GM19239 (cell line): ENCODE data around the gene ARHGEF37.
"Not testable (repeated sequence)": the region's sequence is repeated elsewhere in the genome, so short reads cannot be mapped to it uniquely, and the experiment has no call there.

Experiments
- DNase-seq: peaks from one replicate; pipeline ENCODE4 v3.0.0; 2011; ENCODE audit warnings: low spot score; ENCODE audit not compliant: insufficient read length
- FAIRE-seq: peaks from 2 replicates; lab custom pipeline; 2011; peaks lifted over from hg19 to GRCh38; lab: Jason Lieb, UNC

The ARHGEF37 gene

DNA sequence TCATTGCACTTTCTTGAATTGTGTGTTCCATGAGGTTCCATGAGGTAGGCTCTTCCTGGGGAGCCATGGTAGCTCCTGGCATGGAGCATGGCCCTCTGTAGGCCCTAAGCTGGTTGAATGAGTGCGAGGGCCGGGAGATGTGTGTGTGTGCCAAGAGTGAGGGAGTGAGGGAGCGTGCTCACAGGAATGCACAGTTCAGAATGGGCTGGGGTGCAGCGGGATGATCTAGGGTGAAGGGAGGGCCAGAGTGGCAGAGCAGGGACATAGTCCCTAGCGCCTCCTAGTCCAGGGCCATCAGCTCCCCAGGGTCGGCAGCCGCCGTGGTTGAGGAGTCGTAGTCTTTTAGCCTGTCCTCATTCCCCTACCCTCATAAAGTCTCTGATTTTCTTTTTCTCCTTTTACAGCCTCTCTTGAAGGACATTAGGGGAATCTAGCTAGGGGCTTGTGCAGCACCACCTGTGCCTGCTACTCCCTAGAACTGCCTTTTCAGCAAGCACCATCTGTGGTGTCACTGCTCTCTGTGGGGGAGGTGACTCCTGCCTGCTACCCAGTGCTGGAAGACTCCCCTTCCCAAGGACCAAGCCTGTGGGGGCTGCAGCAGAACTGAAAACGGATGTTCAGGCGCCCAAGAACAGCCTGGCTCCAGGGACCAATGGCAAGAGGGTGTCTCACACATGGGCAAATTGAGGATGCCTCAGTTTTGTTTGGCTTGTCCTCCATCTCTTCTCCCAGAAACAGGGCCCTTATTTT is 83.5 kb downstream of the ARHGEF37 start:
- FAIRE-seq, result no peak

DNA sequence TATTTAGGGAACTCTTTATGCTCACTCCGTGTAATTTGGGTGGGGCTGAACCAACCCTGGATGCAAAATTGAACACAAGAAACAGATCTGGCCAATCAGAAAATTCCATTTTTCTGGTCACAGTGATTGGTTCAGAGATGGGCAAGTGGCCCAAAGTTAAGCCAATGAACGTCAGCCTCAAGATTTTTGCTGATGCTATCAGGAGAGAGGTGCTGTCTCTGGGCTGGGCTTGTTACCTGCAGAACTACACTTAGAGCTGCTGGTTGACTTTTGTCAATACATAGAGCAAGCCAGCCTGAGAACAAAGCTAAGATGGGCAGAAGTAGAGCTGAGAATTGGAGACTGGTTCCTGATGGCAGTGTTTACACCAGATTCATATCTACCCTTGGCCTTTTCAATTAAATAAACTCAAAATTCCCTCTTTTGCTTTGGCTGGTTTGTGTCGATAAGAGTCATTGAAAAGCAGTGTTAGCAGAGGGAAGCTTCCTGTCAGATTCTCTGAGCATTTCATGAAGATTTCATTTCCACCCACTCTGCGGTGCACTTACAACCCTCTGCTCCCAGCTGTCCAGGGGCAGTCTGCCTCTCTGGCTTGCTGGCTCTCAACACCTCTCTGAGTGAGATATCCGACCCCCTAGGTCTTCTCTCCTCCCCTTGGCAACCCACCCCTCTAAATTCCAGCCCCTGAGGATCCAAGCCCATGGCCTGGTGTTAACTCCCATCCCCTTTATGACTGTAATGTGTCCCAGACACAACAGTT is 84.3 kb downstream of the ARHGEF37 start:
- no peak for DNase-seq
- no peak for FAIRE-seq

More for the DNA sequence above, 83.5 kb downstream of the ARHGEF37 start:
- DNase-seq, result no peak

DNA sequence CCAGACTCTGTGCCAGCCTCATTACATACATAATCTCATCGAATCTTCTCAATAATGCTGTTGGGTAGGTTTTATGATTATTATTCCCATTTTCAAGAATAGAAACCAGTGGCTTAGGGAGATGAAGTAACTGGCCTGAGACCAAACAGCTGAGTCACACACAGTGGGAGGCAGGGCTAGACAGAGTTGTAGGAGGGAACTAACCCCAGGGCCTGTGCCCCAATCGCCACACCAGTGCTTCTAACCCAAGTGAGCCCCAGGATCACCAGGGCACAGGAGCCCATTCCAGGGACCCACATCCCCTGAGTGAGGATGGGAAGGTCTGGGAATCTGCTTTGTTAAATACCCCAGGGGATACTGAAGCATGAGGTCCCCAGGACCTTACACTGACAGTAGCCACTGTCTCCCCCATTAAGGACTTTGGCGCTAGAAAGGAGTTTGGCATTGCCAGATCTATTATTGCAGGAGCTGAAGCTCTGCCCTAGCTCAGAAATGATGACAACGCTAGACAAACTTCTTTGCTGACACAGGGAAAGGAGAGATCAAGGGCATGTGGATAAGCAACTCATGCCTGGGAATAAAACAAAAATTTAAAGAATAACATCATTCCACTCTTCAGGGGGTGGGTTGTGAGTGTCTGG is 85.0 kb downstream of the ARHGEF37 start:
- FAIRE-seq, result no peak
- no peak for DNase-seq

DNA sequence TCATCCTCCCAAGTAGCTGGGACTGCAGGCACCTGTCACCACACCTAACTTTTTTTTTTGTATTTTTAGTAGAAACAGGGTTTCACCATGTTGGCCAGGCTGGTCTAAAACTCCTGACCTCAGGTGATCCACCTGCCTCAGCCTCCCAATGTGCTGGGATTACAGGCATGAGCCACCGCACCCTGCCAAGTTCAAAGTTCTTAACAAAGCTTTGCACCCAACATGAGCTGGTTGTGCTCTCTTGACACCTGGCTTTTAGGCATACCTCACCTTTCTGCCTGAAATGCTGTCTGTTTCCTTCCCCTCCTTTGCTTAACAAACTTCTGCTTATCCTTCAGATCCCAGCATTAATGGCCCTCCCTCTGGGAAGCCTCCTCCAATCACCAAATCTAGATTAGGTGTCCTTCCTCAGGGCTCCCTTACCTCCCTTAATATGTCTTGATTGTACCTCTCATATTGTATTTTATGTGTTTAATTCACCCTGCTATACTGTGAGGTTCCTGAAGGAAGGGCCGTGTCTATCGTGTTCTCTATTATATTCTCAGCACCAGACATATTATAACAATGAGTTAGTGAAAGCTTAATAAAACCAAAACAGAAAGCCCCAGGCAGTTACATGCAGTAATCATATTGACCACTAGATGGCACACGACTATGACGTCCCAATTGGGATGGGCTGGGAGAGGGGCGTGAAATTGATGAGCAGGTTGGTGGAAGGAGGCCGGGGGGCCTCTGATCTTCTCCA is 86.0 kb downstream of the ARHGEF37 start:
- DNase-seq (peak; percentile 47), FAIRE-seq (peak; percentile 84)

DNA sequence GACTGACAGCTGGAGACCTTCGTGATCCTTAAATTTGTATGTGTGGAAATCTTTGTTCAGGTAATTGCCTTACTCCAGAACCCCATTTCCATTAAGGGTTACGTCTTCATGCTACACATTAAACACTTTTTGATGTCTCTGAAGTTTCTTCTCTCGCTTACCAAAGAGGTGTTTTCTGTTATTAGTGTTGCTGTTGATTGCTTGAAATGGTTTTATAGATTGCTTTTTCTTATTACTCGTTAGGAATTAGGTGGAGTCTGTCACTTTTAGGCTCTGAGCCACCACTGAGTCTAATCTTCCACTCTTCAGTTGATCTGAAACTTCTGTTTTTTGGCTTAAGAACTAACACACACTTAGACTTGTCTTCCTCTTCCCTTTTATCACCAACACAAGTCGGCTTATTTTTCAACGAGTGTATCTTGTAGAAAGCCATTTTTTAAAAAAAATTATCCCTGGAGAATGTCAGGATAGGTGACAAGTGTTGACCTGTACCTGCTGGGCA is 86.6 kb downstream of the ARHGEF37 start:
- peak; percentile 11 for FAIRE-seq
- DNase-seq, result no peak

DNA sequence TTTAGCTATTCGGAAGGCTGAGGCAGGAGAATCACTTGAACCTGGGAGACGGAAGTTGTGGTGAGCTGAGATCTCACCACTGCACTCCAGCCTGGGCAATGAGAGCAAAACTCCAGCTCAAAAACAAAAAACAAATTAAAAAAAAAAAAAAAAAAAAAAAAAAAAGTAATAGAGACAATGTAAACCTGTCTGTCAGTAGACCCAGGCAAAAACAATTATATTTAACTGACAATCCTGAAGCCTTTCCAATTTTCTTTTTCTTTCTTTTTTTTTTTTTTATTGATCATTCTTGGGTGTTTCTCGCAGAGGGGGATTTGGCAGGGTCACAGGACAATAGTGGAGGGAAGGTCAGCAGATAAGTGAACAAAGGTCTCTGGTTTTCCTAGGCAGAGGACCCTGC is 88.0 kb downstream of the ARHGEF37 start:
- FAIRE-seq, result not testable (repeated sequence)

DNA sequence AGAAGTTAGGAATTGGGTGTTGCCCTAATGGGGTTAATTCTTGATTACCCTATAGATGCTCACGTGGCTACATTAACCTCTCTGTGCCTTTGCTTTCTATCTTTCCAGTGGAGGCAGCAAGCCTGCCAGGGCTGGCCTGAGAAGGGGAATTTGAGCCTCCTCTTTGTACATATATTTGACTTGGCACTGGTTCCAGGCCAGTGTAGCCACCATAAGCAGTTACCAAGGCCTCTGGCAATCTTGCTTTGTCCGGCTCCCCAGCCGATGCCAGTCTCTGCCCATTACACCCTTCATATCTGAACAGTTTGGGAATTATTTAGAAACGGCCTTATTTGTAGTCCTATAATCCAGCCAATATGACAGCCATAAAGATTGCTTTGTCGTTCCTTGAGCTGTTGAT is 90.2 kb downstream of the ARHGEF37 start:
- DNase-seq (no peak), FAIRE-seq (no peak)

More for the DNA sequence above, 88.0 kb downstream of the ARHGEF37 start:
- not testable (repeated sequence) for DNase-seq

DNA sequence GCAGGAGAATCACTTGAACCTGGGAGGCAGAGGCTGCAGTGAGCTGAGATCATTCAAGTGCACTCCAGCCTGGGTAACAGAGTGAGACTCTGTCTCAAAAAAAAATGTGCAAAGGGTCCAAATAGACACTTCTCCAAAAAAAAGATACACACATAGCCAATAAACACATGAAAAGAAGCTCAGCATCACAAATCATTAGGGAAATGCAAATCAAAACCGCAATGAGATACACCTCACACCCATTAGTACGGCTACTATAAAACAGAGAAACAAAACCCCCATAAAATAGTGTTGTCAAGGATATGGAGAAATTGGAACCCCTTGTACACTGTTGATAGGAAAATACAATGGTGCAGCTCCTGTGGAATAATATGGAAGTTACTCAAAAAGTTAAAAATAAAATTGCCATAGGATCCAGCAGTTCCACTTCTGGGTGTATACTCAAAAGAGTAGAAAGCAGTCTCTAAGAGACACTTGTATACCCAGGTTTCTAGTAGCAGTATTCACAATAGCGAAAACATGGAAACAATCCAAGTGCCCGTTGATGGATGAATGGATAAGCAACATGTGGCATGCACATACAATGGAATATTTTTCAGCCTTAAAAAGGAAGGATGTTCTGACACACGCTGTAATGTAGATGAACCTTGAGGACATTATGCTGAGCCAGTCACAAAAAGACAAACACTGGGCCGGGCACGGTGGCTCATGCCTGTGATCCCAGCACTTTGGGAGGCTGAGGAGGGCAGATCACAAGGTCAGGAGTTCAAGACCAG is 91.6 kb downstream of the ARHGEF37 start:
- DNase-seq (no peak), FAIRE-seq (no peak)

DNA sequence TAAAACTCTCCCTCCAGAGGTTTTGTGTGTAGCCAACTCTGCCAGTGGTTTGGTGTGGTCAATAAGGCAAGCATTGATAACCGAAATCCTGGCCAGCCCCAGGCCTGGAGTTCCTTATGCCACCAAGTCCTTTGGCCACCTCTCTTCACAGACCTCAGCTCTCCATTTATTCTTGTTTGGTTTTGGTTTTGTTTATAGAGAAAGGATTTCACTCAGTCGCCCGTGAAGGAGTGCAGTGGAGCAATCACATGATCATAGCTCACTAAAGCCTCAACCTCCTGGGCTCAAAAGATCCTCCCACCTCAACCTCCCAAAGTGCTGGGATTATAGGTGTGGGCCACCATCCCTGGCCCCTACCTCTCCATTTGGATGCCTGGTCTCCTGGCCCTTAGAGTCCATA is 93.4 kb downstream of the ARHGEF37 start:
- no peak for FAIRE-seq
- no peak for DNase-seq

DNA sequence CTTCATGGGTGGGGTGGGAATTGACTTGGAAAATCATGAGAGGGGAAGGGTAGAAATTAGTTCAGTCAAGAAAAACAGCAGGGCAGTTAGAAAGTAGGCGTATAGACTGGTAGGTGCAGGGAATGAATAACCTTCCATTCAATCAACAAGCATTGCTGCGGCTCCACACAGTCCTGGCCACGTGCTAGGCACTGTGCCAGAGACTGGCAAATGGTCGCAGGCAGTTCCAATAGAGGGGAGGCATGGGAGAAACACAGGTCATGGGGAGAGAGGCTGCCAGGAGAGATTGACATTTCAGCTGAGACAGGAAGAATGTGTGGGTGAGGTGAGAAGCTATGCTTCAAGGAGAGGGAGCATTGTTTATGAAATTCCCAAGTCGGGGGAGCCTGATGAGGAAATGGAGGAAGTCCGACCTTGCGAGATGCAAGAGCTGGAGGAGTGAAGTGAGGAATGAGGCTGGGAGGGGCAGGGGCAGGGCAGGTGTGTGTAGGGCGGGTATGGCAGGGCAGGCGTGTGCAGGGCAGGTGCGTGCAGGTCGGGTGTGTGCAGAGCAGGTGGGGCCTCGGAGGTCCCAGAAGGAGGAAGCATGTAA is 94.4 kb downstream of the ARHGEF37 start:
- no peak for DNase-seq
- FAIRE-seq, result no peak

DNA sequence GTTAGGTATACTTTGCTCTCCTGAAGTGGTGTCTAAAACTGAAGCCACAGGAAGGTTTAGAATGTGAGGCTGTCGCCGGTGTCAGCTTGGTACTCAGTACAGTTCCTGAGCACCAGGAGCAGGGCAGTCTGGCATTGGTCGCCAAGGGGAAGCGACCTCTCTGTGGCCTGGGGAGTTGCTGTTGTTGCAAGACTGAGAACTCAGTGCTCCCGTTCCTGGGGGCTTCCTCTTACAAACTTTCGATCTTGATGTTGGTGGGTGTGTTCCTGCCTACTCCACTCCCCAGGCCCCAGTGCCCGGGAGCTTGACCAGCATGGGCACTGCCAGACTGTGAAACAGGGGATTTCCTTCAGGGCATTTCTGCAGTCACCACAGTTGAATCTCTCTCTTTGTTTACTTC is 96.4 kb downstream of the ARHGEF37 start:
- FAIRE-seq (no peak), DNase-seq (no peak)

DNA sequence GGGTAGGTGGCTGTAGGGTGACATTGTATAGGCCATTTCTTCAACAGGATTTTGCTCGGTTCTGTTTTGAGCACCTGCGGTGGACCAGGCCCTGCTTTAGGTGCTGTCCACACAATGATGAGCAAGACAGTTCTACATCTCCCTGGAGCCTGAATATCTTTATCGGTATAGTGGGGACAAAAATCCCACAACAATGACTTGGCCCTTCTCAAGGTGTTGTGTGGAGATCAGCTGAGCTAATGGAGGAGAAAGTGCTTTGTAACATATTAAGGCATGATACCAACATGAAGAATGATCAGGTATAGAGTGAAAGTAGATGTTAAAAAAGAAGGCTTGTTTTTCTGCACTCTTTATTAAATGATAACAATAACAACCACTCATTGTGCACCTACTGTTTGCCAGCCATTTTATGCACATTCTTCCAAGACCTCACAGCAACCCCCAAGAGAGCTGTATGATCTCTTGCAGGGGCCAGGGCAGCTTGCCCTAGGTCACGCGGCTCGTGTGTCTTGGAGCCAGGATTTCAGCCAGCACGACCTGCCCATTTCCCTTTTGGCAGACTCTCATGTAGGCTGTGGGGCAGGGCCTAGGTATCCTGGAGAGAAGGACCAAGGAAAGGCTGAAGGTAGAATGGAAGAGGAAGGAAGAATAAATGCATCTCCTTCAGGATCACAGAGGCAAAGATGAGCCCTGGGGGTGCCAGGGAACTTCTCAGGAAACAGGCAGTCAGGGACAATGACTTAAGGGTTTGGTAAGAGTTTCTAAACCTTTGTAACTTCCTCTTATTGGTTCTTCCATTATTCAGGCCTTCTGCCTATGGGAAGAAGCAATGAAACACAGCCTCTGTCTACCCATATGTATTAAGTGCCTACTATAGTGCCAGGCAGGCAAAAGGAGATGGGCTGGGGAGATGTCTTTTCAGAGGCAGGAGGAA is 98.8 kb downstream of the ARHGEF37 start:
- FAIRE-seq (no peak), DNase-seq (peak; percentile 28)

DNA sequence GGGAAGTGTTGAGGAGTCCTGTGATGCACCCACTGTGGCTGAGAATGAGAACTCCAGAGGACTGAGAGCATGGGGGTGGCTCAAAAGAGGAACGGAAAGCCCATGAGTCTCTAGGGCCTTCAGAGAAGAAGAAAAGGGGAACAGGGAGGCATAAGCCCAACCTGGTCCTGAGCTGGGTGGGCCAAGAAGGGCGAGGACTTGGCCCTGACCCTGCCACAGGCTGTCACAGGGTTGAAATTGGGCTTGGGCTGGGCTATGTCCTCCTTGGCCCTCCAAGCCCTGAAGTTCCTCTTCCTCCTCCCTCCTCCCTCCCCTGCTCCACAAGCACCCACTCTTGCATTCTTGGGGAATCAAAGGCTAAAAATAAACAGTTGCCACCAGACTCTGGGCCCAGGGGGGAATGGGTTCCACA is 99.5 kb downstream of the ARHGEF37 start:
- DNase-seq (peak; percentile 69), FAIRE-seq (peak; percentile 91)

DNA sequence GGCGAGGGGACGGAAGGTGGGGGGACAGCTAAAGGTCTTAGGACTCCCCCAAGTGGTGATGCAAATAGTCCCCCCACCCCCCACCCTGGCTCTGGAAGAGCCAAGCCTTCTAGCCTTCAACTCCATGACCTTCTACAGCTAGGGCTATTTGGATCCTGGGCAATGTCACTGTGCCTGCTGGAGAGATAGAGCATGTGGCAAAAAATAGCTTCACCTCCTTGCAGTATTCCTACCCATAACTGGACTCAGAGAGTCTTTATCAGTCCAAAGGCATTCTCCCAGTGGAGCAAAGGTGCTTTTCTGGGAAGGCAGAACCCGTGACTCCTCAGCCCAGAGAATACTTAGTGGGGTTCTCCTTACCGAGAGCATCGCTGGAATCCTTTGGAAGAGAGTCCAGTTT is 100.0 kb downstream of the ARHGEF37 start:
- DNase-seq (no peak), FAIRE-seq (no peak)

DNA sequence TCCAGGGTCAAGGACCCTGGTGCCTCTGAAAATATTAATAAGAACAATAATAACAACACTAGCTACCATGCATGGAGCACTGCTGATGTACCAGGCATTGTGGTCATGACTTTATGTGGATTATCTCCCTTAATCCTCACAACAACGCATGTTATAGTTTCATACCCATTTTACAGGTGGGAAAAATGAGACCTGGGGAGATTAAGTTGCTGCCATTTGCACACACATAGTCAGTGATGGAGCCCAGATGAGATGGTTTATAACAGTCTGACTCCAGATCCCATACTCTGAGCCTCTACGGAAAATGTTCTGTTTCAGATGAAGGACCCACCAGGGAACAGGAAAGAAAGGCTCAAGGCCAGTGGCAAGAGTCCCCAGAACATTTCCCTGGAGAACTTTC is 100.6 kb downstream of the ARHGEF37 start:
- DNase-seq, result no peak
- FAIRE-seq, result no peak

DNA sequence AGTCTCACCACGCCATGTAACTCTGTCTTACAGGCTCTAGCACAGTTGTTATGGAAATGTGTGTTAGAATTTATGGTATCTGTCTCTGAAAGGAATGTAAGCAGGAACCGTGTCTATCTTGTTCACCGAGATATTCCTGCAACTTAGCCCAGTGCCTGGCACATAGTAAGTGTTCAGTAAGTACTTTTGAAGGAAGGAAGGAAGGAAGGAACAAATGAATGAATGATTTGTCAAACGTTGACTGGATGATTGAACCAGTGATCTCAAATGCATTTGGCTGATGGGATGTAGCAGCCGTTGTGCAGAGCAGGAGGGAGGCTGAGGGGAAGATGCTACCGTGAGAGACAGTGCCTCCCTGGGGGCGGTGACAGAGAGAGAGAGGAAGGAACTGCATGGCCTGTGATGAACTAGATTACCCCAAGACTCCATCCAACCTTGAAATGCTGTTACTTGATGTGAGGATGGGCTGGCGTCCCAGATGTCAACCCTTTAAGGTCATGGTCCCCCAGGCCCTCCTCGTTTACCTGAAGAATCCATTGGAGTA is 101.3 kb downstream of the ARHGEF37 start:
- DNase-seq, result no peak

DNA sequence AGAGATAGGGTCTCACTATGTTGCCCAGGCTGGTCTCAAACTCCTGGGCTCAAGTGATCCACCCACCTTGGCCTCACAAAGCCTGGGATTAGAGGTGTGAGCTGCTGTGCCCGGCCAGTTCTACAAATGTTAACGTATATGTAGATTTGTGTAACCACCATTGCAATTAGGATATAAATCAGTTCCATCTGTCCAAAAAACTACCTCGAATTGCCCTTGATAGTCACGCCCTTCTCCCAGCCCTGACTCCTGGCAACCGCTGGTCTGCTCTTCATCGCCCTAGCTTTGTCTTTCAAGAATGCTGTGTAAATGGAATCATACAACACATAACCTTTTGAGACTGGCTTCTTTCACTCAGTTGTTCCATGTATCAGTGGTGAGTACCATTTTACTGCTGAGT is 102.7 kb downstream of the ARHGEF37 start:
- DNase-seq, result no peak

More for the DNA sequence above, 101.3 kb downstream of the ARHGEF37 start:
- FAIRE-seq, result no peak

DNA sequence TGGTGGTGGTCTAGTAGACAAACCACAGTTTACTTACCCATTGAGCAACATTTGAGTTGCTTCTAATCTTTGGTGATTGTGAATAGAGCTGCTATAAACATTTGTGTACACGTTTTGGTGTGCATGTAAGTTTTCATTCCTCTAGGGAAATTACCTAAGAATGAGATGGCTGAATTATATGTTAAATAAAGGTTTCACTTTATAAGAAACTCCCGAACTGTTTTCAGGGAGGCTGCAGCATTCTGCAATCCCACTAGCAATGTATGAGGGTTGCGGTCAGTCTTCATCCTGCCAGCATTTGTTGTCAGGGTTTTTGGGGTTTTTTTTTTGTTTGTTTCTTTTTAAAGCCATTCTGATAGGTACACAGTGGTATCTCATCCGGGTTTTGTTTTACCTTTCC is 103.1 kb downstream of the ARHGEF37 start:
- FAIRE-seq, result no peak

More for the DNA sequence above, 102.7 kb downstream of the ARHGEF37 start:
- no peak for FAIRE-seq

More for the DNA sequence above, 103.1 kb downstream of the ARHGEF37 start:
- no peak for DNase-seq
